Amniotic stem cell (primary cell): Measurements from ENCODE around the gene CD68.

Experiments used
- DNase-seq: peaks from one replicate; lab custom pipeline; 2025; lab: John Stamatoyannopoulos, UW

The CD68 gene

DNA sequence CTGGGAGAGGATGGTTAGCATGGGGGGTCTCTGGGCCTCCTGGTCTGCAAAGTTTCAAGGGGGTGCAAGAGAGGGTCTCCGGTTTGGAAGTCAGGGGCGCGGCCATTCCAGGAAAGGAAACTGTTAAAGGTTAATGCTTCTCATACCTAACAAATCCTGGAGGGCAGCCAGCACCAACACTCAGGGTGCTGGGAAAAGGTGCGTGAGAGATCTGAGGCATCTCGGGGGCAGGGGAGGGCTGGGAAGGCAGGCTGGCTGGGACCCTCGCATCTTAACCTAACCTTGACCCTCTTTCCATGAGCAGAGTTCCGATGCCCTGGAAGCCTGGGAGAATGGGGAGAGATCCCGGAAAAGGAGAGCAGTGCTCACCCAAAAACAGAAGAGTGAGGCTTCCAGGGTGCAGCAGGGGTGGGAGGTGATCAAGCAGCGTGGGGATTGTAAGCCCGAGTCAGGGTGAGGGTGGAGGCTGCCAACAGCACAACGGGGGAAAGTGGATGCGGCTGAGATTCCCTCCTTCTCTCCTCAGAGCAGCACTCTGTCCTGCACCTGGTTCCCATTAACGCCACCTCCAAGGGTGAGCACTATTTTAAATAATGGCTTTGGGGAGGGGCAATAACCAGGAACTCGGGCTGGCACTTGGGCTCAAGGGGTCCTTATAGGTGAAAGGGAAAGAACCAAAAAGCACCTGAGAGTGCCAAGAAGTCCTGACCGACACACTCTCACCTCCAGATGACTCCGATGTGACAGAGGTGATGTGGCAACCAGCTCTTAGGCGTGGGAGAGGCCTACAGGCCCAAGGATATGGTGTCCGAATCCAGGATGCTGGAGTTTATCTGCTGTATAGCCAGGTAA is 19.9 kb upstream of the CD68 start:
- no peak for DNase-seq

DNA sequence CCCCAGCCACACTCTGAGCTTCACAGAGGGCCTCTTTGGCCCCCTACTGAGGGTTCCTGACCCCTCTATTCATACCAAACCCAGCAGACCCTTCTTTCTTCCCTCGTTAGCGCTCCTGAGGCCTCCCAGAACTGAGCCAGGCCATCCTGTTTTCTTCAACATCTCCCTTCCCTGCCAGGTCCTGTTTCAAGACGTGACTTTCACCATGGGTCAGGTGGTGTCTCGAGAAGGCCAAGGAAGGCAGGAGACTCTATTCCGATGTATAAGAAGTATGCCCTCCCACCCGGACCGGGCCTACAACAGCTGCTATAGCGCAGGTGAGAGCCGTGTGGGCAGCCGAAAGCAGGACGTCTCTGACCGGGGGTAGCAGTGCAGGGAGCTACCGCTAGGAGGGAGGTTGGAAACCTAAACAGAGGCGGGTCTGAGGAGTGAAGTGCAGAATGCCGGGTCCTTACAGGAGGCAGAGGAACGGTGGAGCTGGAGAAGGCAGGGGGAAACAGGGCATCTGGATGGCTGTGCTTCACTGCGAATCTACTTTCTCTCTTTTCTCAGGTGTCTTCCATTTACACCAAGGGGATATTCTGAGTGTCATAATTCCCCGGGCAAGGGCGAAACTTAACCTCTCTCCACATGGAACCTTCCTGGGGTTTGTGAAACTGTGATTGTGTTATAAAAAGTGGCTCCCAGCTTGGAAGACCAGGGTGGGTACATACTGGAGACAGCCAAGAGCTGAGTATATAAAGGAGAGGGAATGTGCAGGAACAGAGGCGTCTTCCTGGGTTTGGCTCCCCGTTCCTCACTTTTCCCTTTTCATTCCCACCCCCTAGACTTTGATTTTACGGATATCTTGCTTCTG is 19.0 kb upstream of the CD68 start:
- no peak for DNase-seq

DNA sequence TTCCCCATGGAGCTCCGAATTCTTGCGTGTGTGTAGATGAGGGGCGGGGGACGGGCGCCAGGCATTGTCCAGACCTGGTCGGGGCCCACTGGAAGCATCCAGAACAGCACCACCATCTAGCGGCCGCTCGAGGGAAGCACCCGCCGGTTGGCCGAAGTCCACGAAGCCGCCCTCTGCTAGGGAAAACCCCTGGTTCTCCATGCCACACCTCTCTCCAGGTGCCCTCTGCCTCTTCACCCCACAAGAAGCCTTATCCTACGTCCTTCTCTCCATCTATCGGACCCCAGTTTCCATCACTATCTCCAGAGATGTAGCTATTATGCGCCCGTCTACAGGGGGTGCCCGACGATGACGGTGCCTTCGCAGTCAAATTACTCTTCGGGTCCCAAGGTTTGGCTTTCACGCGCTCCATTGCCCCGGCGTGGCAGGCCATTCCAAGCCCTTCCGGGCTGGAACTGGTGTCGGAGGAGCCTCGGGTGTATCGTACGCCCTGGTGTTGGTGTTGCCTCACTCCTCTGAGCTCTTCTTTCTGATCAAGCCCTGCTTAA is 18.3 kb upstream of the CD68 start:
- peak; percentile 89 for DNase-seq

DNA sequence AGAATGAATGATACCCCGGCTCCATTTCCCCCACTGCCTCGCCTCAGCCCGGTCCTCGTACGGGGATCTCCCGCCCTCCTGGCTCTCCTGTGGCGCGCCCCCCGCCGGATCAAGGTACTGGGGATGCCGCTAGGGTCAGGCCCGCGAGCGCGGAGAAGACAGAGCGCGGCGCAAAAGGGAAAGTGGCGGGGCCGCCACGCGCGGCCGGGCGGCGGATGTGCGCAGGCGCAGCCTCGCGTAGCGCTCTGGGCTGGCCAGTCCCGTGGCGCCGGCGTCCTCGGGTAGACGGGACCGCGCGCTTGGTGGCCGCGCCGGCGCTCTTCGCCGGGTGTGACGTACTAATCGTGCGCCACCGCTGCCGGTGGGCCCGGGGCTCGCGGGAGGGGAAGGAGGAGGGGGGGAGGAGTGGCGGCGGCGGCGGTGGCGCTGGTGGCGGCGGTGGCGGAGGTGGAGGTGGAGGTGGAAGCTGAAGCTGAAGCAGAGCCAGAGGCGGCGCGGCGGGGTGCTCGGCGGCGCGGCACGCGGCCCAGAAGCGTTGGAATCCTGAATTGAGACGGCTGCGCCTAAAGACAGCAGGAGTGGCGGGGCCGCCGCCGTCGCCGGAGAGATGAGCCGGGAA is 17.7 kb upstream of the CD68 start, which contains the start of gene SENP3:
SENP3 (plus strand) TSS at position 331 of the 619 bp plus-strand sequence. CDS start 1,158 bp downstream, outside the sequence.
- DNase-seq, result peak; percentile 79

DNA sequence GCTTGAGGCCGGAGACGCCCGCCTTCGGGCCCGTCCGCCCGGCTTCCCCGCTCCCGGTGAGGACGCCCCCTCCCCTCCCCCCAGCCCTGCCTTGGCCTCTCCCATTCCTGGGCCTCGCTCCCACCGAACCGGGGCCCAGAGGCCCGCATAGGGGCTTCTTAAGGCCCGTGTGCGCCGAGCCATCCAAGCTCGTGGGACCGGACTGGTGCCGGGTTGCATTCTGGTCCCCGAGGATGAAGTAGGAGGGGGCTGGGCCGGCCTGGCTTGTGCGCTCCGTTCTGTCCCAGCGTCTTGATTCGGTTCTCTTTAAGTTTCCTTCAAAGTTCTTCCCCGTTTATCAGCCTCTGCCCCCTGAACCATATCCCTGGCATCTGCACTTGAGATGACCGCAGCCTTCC is 17.2 kb upstream of the CD68 start:
- DNase-seq, result no peak

DNA sequence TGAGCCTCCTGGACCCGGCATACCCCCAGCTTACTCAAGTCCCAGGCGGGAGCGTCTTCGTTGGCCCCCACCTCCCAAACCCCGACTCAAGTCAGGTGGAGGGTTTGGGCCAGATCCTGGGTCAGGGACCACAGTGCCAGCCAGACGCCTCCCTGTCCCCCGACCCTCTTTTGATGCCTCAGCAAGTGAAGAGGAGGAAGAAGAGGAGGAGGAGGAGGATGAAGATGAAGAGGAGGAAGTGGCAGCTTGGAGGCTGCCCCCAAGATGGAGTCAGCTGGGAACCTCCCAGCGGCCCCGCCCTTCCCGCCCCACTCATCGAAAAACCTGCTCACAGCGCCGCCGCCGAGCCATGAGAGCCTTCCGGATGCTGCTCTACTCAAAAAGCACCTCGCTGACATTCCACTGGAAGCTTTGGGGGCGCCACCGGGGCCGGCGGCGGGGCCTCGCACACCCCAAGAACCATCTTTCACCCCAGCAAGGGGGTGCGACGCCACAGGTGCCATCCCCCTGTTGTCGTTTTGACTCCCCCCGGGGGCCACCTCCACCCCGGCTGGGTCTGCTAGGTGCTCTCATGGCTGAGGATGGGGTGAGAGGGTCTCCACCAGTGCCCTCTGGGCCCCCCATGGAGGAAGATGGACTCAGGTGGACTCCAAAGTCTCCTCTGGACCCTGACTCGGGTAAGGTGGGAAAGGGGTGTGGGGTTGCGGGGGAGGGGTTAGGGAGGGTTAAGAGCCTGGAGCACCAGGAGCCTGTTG is 16.1 kb upstream of the CD68 start:
- no peak for DNase-seq

DNA sequence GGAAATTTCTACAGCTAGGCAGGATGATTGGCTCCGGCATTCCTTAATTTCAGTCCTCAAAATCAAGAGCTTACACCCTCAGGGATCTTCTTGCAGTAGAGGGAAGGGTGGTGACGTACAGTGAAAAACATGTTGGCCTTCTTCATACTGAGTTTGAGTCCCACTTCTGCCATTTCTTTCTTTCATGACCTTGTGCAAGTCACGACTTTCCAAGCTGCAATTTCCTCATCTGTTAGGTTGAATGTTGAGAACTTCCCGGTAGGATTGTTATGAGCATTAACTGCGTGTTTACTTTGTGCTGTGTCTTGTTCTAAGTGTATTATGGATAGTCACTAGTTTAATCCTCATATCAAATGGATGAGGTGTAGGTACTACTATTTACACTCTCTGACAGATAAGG is 9.9 kb upstream of the CD68 start:
- DNase-seq, result no peak

DNA sequence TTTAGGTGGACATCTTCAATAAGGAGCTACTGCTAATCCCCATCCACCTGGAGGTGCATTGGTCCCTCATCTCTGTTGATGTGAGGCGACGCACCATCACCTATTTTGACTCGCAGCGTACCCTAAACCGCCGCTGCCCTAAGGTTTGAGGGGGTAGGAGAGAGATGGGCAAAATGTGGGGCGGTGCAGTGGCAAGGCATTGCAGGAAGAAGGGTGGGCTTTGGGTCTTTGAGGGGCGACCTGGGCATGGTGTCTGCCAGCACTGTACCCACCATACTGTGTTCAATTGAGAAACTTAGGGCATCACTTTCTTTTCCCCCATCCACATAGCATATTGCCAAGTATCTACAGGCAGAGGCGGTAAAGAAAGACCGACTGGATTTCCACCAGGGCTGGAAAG is 9.1 kb upstream of the CD68 start:
- no peak for DNase-seq

DNA sequence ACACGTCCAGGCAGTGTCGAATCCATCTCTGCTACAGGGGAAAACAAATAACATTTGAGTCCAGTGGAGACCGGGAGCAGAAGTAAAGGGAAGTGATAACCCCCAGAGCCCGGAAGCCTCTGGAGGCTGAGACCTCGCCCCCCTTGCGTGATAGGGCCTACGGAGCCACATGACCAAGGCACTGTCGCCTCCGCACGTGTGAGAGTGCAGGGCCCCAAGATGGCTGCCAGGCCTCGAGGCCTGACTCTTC is 7.2 kb upstream of the CD68 start:
- no peak for DNase-seq

DNA sequence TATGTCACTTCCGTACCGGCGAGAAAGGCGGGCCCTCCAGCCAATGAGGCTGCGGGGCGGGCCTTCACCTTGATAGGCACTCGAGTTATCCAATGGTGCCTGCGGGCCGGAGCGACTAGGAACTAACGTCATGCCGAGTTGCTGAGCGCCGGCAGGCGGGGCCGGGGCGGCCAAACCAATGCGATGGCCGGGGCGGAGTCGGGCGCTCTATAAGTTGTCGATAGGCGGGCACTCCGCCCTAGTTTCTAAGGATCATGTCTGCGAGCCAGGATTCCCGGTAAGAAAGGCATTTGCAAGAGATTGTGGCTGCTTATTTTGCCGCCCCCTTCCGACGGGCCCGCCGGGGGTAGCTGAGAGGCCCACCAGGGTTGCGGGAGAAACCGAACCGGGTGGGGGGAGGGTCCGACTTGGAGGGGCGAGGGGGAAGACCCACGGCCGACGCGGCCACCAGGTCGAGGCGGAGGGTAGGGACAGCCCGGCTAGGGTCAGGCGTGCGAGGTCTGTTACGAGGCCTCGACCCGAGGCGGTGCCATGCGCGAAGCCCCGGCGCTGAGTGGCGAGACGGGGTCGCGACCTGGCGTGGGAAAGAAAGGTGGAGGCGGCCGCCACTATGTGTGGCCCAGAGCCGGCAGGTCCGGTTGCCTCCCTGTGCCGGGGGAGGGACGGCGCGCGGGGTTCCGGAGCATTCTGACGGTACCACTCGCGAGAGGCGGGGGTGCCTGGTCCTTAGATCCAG is 6.7 kb upstream of the CD68 start:
- DNase-seq, result peak; percentile 99

DNA sequence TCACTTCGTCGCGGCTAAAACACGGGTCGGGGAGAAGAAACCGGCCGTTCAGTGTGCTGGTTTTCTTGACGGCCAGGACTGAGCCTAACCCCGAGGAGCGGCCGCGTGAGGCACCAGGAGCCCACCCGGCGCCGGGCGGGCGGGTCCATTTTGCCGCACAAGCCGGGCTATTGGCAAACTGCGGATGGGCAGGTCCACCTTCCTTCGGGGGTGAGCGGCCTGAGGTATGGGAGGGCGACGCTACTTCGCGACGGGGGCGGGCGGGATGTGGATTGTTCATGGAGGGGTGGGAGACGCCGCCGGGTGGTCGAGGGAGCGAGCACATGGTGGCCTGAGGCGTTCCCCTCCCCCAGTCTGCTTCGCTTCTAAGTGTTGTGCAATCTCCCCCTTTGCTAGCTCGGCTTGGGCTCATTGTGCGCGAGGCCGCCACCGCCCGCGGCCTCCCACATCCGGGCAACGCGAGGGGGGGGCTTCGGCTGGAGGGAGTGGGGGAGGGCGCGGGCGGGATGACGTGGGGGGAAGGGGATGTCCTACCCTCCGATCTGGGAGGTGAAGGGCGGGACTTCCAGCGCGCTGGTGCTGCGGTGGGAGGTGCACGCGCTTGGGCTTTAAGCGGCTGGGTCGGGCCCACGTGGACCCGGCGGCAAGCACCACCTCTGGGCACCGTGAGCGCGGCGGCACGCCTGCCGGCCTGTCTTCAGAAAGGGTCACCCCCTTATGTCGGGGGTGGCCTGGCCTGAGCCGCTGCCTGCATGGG is 5.9 kb upstream of the CD68 start:
- no peak for DNase-seq

DNA sequence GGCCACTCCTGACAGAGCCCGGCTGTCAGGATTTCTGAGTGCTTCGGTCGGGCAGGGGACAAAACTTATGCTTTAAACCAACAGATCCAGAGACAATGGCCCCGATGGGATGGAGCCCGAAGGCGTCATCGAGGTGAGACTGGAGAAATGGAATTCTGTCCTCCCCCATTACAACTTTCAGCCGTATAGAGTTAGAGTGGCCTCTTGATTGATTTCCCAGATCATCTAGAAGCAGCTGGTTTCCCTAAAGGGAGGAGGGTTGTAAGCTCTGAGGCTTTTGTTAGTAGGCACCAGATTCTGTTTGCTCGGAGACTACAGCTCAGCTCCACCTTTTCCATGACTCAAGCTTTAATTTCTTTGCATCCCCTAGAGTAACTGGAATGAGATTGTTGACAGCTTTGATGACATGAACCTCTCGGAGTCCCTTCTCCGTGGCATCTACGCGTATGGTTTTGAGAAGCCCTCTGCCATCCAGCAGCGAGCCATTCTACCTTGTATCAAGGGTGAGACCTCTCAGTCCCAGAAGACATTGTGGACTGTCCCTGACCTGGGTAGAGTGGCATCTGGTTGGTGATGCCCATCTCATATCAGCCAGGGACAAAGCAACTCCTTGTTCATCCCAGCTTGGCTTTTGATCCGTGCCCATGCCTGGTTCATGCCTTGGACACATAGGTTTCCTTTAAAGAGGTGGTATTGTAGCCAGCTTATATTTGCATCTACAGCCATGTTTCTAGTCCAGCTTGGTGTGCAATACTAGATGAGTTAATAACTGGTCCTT is 5.1 kb upstream of the CD68 start:
- DNase-seq, result no peak

DNA sequence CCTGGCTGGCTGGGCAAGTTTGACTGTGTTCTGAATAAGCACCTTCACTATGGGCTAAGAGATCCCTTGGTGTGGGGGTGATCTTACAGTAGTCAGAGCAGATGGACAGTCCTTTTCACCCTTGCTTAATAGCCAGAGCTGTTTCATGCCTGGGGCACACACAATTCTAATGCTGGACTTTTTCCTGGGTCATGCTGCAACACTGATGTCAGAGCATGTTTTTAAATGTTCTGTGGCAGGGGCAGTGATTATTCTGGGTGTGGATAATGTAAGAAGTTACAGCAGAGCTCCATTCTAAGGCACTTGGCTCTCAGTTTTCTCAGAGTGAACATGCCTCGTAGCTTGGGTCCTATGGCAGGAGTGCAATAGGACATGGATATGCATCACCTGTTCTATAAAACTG is 4.0 kb upstream of the CD68 start:
- no peak for DNase-seq

DNA sequence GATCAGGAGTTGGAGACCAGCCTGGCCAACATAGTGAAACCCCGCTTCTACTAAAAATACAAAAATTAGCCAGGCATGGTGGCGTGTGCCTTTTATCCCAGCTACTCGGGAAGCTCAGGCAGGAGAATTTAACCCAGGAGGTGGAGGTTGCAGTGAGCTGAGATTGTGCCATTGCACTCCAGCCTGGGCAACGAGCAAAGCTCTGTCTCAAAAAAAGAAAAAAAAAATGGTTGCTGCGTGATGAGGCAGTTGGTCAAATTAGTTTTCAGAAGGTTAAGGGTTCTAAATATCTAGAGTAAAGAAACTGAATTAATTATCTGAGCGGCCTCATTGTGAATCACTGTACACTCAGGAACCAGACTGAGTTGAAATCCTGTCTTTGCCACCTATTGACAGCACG is 3.5 kb upstream of the CD68 start:
- no peak for DNase-seq

DNA sequence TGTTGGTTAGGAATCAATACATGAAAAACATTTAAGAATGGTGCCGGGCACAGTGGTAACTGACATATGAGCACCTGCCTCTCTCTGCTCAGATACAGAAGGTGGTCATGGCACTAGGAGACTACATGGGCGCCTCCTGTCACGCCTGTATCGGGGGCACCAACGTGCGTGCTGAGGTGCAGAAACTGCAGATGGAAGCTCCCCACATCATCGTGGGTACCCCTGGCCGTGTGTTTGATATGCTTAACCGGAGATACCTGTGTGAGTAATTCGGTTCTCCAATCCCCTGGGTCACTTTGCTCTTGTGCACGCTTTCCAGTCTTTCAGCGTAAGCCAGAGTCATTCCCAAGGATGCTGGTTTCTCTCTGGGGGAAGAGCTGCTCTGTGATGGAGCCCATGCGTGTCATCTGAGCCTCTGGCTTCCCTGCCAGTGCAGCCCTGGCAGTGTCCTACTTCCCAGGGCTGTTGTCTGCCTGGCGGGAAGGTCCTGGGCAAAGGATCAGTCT is 3.0 kb upstream of the CD68 start:
- DNase-seq, result no peak

DNA sequence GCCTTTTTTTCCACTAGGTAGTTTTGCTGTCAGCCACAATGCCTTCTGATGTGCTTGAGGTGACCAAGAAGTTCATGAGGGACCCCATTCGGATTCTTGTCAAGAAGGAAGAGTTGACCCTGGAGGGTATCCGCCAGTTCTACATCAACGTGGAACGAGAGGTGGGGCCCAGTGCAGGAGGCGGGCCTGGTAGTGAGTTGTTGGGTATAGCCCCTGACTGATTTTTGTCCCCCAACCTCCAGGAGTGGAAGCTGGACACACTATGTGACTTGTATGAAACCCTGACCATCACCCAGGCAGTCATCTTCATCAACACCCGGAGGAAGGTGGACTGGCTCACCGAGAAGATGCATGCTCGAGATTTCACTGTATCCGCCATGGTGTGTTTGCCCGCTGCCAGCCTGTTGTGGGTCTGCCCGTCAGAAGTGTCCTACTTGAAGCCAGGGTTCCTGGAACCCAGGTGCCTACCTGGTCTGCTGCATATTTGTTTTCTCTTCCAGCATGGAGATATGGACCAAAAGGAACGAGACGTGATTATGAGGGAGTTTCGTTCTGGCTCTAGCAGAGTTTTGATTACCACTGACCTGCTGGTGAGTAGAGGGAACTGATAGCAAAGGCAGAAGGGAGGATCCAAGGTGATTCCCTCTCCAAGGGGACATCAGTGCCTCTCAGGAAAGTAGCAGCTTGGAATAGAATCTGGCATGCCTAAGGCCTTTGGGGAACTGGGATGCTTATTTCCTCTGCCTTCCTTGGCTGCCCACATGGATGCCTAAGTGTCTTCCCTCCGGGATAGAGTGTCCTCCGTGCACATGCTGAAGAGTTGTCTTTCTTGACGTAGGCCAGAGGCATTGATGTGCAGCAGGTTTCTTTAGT is 1.9 kb upstream of the CD68 start:
- no peak for DNase-seq

DNA sequence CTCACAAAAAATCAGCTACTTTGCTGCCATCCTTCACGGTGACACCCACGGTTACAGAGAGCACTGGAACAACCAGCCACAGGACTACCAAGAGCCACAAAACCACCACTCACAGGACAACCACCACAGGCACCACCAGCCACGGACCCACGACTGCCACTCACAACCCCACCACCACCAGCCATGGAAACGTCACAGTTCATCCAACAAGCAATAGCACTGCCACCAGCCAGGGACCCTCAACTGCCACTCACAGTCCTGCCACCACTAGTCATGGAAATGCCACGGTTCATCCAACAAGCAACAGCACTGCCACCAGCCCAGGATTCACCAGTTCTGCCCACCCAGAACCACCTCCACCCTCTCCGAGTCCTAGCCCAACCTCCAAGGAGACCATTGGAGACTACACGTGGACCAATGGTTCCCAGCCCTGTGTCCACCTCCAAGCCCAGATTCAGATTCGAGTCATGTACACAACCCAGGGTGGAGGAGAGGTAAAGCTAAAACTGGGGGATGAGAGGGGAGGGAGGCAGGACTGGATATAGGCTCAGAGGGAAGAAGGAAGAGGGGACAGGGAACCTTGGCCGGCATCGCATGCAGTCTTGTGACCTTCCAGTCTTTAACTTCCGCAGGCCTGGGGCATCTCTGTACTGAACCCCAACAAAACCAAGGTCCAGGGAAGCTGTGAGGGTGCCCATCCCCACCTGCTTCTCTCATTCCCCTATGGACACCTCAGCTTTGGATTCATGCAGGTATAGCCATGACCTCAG is 581 bp downstream of the CD68 start:
- DNase-seq, result no peak
